T-helper 1 cell treated with Interleukin-12 subunit alpha and Interleukin-12 subunit beta and Interleukin-4 antibody, amounts not matched to agents 30 μg/mL and 1 μg/mL, for 36 hours (primary cell): ENCODE measurements around the gene ARHGEF4.

ENCODE experiments used
- H3K27ac Mint-ChIP-seq: one replicate; pipeline ENCODE4 v1.8.0; 2021; ENCODE audit warnings: mild to moderate bottlenecking, mixed read lengths
- H3K27me3 Mint-ChIP-seq: one replicate; pipeline ENCODE4 v1.8.0; 2021; ENCODE audit warnings: low read depth, mixed read lengths
- H3K36me3 Mint-ChIP-seq: one replicate; pipeline ENCODE4 v1.8.0; 2021; ENCODE audit warnings: low read depth, mixed read lengths
- H3K4me1 Mint-ChIP-seq: one replicate; pipeline ENCODE4 v1.8.0; 2021; ENCODE audit warnings: low read depth, mixed read lengths
- H3K4me3 Mint-ChIP-seq: one replicate; pipeline ENCODE4 v1.8.0; 2021; ENCODE audit warnings: mild to moderate bottlenecking, moderate library complexity, mixed read lengths
- H3K9me3 Mint-ChIP-seq: one replicate; pipeline ENCODE4 v1.8.0; 2021; ENCODE audit warnings: mixed read lengths

Gene ARHGEF4

DNA sequence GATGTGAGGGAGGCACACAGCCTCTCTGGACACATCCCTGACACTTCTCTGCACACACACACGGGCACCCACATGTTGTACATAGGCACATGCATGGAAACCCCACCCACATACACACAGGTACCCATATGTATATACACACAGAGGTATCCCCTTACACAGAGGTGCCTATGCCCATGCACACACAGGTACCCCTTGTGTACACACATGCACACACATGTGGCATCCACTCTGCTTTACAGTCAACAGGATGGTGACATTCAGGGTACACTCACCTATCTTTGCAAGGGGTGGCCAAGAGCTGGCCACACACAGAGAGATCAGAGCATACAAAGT is 197.0 kb downstream of the ARHGEF4 start:
- no peaks in the 10 kb centered on the region for H3K9me3 Mint-ChIP-seq
- H3K4me3 Mint-ChIP-seq, result no peak overlapping the region
- H3K4me1 Mint-ChIP-seq, result no peaks in the 10 kb centered on the region
- peaks cover 47% of the 10 kb centered on the region for H3K27me3 Mint-ChIP-seq
- H3K27ac Mint-ChIP-seq, result no peak overlapping the region
- no peaks in the 10 kb centered on the region for H3K36me3 Mint-ChIP-seq

DNA sequence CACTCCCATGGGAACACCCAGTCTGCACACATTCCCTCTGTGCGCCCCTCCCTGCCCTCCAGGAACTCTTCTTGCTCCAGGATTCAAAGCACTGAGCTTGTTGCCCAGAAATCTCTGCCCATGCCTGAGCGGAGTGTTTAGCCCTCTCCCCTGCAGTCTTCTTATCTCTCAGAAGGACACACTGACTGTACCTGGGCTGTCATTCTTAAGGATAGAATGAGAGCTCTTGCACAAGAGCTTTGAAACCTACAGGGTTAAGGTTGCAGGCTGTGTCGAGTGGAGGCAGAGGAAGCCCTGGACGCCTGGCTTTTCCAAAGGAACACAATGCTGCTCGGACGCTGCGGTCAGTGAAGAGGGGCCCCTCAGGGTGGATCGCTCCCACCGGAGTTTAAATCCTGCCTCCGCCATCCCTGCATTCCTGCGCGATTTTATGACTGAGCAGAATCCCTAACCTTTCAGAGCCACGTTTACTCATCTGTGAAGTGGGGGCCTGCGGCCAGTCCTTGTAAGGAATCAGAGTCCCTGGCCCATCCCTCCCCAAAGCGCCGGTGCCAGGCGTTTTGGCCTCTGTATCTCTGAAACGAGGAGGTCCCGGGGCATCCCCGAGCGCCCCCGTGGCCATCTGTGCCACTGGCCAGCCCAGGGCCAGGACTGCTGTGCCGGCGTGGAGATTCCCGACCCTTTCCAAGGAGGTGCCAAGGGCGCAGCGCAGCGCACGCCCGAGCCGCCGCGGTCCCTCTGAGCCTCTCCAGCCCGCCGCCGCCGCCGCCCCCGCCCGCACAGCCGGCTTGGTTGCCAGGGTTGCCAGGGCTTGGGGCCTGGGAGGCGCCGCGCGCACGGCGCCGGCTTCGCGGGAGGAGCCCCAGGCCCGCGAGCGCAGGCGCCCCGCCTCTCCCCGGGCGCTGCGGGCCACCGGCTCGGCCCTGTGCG is 197.7 kb downstream of the ARHGEF4 start:
- no peaks in the 10 kb centered on the region for H3K36me3 Mint-ChIP-seq
- no peaks in the 10 kb centered on the region for H3K9me3 Mint-ChIP-seq
- H3K4me3 Mint-ChIP-seq, result no peak overlapping the region
- H3K27ac Mint-ChIP-seq, result no peak overlapping the region
- no peaks in the 10 kb centered on the region for H3K4me1 Mint-ChIP-seq
- peaks cover 46% of the 10 kb centered on the region for H3K27me3 Mint-ChIP-seq

DNA sequence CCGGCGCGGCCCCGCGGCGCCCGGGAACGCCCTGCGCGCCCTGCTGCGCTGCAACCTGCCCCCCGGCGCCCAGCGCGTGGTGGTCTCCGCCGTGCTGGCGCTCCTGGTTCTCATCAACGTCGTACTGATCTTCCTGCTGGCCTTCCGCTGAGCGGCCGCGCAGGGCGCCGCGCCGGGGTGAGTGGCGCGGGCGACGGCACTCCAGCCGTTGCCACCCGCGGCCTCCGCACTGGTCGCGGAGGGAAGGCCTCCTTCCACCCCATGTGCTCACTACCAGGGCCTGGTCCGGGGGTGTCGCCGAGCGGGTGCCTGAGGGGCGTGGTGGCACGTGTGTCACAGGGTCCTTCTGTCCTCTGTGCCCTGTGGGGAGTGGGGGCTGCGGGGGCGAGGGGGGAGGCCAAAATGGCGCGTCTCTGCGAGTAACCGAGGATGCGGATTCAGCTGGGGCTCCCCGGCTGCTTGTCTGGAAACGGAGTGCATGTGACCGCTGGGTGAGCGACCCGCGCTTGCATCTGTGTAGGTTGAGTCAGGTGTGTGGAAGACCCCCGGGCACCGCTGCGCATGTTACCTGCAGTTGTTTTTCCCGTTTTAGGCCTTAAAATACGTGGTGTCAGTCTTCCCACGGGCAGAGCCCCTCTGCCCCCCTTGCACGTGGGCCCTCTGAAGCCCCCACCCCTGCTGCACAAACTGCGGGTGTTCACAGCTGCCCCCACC is 198.6 kb downstream of the ARHGEF4 start:
- no peaks in the 10 kb centered on the region for H3K36me3 Mint-ChIP-seq
- no peak overlapping the region for H3K4me3 Mint-ChIP-seq
- H3K9me3 Mint-ChIP-seq, result no peaks in the 10 kb centered on the region
- no peaks in the 10 kb centered on the region for H3K4me1 Mint-ChIP-seq
- no peak overlapping the region for H3K27ac Mint-ChIP-seq
- H3K27me3 Mint-ChIP-seq, result peaks cover 43% of the 10 kb centered on the region

DNA sequence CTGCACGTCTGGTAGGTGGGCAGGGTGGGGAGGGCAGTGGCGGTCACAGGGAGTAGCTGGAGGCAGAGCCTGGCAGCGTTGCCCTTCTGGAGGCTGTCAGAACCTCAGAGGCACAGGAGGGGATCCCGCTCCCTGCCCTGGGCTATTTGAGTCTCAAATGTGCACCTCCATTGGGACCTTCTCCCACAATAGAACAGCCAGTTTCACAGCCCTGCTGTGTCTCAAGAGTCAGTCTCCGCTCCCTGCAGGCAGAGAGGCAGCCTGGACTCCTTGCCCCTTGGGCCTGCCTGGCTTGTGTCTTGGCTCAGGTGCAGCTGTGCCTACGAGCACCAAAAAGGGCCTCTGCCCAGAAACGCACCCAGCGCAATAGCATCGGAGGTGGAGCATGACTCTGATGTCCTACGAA is 199.1 kb downstream of the ARHGEF4 start:
- Mint-ChIP-seq H3K4me3 (no peak overlapping the region), H3K4me1 (no peaks in the 10 kb centered on the region), H3K9me3 (no peaks in the 10 kb centered on the region), H3K27me3 (peaks cover 44% of the 10 kb centered on the region), H3K27ac (no peak overlapping the region), H3K36me3 (no peaks in the 10 kb centered on the region)

DNA sequence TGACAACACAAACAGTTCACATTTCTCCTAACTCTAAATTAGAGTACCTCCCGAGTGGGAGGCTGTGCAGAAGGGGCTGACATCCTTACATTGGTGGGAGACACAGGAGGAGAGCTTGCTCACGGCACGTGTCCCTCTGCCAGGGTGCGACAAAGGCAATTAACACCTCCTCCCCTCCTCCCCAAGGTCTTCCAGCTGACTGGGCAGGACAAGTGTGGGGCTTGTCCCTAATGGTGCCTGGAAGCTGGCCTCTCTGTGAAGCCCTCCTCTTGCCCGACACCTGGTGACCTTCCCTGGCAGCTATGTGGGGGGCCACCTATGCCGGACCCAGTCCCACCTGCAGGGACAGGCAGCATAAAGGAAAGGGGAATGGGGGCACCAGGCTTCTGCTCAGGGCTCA is 199.6 kb downstream of the ARHGEF4 start:
- Mint-ChIP-seq H3K4me1 (peaks cover 4% of the 10 kb centered on the region), H3K27me3 (peaks cover 49% of the 10 kb centered on the region), H3K27ac (no peak overlapping the region), H3K9me3 (no peaks in the 10 kb centered on the region), H3K36me3 (no peaks in the 10 kb centered on the region), H3K4me3 (no peak overlapping the region)

DNA sequence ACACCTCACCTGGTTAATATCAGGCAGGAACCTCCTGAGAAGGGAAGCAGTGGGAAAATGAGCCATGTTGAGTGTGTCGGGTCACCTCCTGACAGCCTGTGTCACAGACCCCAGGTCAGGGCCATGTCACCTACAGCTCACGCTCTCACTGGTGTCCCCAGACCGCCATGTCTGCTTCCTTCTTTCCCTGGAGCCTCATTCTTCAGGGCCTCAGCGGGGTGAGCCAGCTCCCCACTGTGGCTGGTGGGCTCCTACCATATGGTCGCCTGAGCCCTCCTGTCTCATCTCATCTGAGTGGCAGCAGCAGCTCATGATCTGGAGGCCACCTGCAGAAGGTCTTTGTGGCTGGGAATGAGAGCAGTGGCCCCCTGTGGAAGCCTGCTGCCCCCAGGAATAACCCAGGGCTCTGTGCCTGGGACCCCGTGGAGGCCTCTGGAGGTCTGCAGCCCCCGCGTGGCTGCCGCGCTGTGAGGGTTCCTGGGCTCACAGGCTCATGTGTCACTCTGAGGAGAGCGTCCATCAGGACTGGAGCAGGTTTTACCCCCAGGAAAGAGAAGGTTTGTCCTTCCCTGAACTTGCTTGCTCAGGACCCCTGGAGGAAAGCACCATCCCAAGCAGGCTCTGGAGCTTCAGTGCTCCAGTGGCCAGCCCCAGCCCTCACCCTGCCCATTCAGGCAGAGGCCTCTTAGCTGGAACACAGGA is 200.1 kb downstream of the ARHGEF4 start:
- Mint-ChIP-seq H3K27ac (no peak overlapping the region), H3K4me1 (peaks cover 7% of the 10 kb centered on the region), H3K9me3 (no peaks in the 10 kb centered on the region), H3K27me3 (peaks cover 50% of the 10 kb centered on the region), H3K36me3 (no peaks in the 10 kb centered on the region), H3K4me3 (no peak overlapping the region)

DNA sequence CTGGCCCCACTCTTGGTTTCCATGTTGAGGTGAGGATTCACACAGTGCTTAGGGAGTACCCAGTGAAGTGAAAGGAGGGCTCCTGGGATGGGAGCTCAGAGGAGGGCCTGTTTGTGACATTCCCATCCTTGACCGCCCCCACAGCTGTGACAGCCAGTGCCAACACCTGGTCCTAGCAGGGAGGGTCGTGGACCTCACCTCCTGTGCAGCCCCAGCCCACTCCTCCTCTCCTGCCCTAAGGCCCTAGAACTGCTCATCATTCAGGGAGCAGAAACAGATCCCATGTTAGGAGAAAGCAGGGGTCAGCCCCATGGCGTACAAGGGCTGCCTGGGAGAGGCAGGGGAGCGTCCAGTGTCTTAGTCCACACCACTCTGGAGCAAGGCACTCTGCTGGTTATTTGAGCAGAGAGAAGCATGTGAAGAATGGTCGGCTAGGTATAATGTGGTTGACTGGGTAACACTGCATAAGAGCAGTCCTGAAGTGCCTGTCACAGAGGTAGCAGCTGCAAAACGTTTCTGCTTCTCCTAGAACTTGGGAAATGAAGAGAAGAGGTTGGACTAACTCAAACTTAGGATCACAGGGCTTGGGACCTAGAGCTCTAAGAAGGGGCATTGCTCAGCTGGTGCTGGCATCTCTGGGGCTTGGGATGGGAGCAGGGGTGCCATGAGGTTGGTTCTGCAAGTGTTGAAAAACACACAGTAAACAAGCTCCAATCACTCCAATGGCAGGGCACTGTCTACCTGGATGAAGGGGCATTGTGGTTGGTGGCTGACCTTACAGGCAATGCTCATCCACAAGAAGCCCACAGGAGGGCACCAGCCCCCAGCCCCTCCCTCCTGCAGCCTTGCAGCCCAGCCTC is 200.9 kb downstream of the ARHGEF4 start:
- Mint-ChIP-seq H3K4me3 (no peak overlapping the region), H3K36me3 (no peaks in the 10 kb centered on the region), H3K27me3 (peaks cover 50% of the 10 kb centered on the region), H3K9me3 (no peaks in the 10 kb centered on the region), H3K27ac (no peak overlapping the region), H3K4me1 (peaks cover 9% of the 10 kb centered on the region)

DNA sequence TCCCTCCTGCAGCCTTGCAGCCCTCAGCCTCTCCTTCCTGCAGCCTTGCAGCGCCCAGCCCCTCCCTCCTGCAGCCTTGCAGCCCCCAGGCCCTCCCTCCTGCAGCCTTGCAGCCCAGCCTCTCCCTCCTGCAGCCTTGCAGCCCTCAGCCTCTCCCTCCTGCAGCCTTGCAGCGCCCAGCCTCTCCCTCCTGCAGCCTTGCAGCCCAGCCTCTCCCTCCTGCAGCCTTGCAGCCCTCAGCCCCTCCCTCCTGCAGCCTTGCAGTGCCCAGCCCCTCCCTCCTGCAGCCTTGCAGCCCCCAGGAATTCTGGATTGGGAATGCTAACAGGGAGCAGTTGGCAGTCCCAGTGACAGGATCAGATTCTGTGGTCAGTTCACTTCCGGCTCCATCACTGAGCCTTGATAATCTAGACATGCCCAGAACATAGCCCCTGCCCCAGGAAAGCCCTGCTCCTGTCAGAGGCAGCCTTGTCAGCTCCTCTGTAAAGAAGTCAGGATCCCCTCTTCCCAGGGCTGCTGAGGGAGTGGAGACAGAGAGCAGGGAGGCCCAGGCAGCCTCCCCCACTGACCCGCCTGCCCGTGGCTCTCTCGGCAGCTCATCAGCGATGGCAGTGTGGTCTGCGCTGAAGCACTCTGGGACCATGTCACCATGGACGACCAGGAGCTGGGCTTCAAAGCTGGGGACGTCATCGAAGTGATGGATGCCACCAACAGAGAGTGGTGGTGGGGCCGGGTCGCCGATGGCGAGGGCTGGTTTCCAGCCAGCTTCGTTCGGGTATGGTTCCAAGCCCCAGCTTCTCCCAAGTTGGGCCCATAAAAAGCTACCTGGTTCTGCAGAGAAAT is 201.8 kb downstream of the ARHGEF4 start:
- H3K9me3 Mint-ChIP-seq, result no peaks in the 10 kb centered on the region
- H3K4me3 Mint-ChIP-seq, result no peak overlapping the region
- H3K27me3 Mint-ChIP-seq, result peaks cover 47% of the 10 kb centered on the region
- H3K27ac Mint-ChIP-seq, result no peak overlapping the region
- peaks cover 9% of the 10 kb centered on the region for H3K4me1 Mint-ChIP-seq
- no peaks in the 10 kb centered on the region for H3K36me3 Mint-ChIP-seq

DNA sequence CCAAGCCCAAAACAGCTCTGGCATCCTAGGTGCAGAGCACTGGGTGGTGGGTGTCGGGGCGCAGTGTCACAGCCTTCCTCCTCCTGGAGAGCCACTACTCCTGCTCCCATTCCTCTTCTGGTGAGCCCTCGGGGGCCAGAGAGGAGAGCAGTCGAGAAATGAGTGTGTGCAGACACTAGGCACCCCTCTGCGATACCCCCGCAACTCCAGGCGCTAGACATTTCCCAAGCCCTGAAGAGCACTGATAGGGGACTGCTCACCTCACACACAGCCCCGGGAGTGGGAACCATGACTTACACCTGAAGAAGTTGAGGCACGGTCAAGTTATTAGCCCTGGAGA is 202.4 kb downstream of the ARHGEF4 start:
- Mint-ChIP-seq H3K4me3 (no peak overlapping the region), H3K27ac (no peak overlapping the region), H3K36me3 (no peaks in the 10 kb centered on the region), H3K27me3 (peaks cover 41% of the 10 kb centered on the region), H3K4me1 (peaks cover 9% of the 10 kb centered on the region), H3K9me3 (no peaks in the 10 kb centered on the region)

DNA sequence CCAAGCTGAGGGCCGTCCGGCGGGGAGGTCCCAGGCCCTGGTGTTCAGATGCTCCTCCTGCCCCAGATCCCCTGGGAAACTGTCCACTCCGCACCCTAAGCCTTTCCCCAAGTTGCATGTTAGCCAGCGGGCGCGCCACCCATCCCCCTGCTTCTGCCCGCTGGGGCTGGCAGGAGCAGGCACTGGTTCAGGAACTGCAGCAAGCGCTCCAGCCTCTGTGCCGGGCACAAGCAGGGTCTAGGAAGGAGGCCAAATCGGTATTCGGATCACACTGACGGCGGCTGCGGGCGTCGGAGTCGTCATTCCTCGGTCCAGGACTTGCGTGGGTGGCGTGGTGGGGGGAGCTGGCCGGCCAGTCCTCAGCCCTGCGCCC is 202.8 kb downstream of the ARHGEF4 start:
- Mint-ChIP-seq H3K4me1 (peaks cover 9% of the 10 kb centered on the region), H3K36me3 (no peaks in the 10 kb centered on the region), H3K27ac (no peak overlapping the region), H3K4me3 (no peak overlapping the region), H3K27me3 (peaks cover 36% of the 10 kb centered on the region), H3K9me3 (no peaks in the 10 kb centered on the region)

DNA sequence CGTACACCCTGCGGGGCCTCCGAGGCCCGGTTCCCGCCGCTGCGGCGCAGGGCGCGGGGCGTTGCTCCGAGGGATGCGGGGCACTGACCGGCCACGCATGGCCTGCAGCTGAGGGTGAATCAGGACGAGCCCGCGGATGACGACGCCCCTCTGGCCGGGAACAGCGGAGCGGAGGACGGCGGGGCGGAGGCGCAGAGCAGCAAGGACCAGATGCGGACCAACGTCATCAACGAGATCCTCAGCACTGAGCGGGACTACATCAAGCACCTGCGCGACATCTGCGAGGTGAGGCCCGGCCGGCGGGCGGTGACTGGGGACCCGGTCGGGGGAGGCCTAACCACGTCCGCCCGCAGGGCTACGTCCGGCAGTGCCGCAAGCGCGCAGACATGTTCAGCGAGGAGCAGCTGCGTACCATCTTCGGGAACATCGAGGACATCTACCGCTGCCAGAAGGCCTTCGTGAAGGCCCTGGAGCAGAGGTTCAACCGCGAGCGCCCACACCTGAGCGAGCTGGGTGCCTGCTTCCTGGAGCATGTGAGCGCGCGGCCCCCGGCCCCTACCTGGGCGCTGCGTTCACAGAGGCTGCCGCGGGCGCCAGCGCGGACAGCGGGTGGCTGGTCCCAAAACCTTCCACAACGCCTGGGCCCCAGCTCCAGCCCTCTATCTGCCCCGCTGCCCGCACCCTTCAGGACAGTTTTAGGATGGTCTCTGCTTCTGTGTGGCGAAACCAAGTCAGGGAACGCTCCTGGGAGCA is 203.4 kb downstream of the ARHGEF4 start:
- no peaks in the 10 kb centered on the region for H3K36me3 Mint-ChIP-seq
- peaks cover 36% of the 10 kb centered on the region for H3K27me3 Mint-ChIP-seq
- peaks cover 9% of the 10 kb centered on the region for H3K4me1 Mint-ChIP-seq
- H3K27ac Mint-ChIP-seq, result no peak overlapping the region
- no peak overlapping the region for H3K4me3 Mint-ChIP-seq
- no peaks in the 10 kb centered on the region for H3K9me3 Mint-ChIP-seq

DNA sequence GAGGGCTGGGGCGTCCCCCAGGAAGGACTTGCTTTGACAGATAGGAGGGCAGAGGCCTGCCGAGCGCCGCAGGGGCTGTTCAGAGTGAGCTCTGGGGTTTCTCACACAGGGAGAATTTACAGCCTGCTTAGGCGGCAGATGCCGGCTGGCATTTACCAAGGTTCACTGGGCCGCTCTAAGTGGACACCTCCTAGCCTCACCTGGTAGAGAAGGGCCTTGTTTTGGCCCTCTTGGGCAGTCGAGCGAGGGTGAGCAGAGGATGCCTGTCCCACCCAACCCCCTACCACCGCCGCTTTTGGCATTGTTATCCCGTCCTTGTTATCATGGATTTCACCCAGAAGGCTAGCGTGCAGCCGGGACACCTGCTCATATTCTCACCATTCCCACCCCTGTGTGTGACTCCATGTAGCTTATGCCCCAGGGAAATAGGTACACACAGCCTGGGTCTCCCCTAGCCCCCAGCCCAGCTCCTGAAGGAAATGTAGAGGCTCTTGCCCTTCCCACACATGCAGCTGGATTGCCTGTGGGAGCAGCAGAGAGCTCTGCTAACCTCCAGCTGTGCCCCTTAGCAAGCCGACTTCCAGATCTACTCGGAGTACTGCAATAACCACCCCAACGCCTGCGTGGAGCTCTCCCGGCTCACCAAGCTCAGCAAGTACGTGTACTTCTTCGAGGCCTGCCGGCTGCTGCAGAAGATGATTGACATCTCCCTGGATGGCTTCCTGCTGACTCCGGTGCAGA is 204.1 kb downstream of the ARHGEF4 start:
- Mint-ChIP-seq H3K4me1 (peaks cover 9% of the 10 kb centered on the region), H3K9me3 (no peaks in the 10 kb centered on the region), H3K27ac (no peak overlapping the region), H3K36me3 (no peaks in the 10 kb centered on the region), H3K4me3 (no peak overlapping the region), H3K27me3 (peaks cover 33% of the 10 kb centered on the region)
